Neural cell (in vitro differentiated cells): ENCODE results near the gene TBC1D5.

ENCODE experiments used
- CTCF ChIP-seq: fragments of 450-650 bp; IDR thresholded peaks from 2 replicates; pipeline ENCODE4 v1.5.1; 2014; ENCODE audit warnings: antibody characterized with exemption, mild to moderate bottlenecking, moderate library complexity; ENCODE audit not compliant: poor library complexity, severe bottlenecking
- REST ChIP-seq: IDR thresholded peaks from 2 replicates; pipeline ENCODE4 v1.6.1; 2012; ENCODE audit warnings: borderline replicate concordance
- SMC3 ChIP-seq: fragments of 450-650 bp; conservative IDR thresholded peaks from 2 replicates; pipeline ENCODE4 v1.6.1; 2014; ENCODE audit warnings: antibody characterized with exemption, mild to moderate bottlenecking, moderate library complexity; ENCODE audit not compliant: poor library complexity

DNA sequence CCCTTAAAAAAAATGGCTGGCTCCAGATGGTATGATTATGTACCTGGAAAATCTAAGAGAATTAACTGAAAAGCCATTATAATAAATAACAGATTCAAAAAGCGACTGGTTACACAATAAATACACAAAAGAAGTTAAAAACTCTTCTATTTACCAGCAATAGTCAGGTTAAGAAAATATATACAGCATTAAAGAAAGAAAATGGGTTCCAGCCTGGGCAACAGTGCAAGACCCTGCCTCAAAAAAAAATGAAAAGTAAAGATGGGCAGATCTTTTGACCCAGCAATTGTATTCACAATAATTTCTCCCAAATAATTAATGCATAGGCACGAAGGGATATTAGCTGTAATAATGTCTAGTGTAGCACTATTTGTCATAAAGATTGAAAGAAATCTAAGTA is 8.7 kb downstream of the TBC1D5 start:
- TF ChIP-seq CTCF (no peak), SMC3 (no peak), REST (no peak)
